PC-3 (cell line): ENCODE measurements around the gene DMD.

Experiments
- EZH2 ChIP-seq: fragments of 300-600 bp; sonication (generic); IDR thresholded peaks from one replicate; pipeline ENCODE4 v1.6.1; 2017; ENCODE audit warnings: antibody characterized with exemption, mild to moderate bottlenecking, low read length; ENCODE audit not compliant: unreplicated experiment
- EZH2phosphoT487 ChIP-seq: fragments of 300-600 bp; sonication (generic); IDR thresholded peaks from 2 replicates; pipeline ENCODE4 v1.6.1; 2018; ENCODE audit warnings: mild to moderate bottlenecking, antibody characterized with exemption, low read length, borderline replicate concordance
- TF ChIP-seq, protein P1 (sequence below): fragments of 300-600 bp; sonication (generic); conservative IDR thresholded peaks from 2 replicates; pipeline ENCODE4 v1.5.1; 2017; ENCODE audit warnings: antibody characterized with exemption, low read depth, mild to moderate bottlenecking, low read length

- no peak for TF ChIP-seq EZH2
- TF ChIP-seq, protein P1, sequence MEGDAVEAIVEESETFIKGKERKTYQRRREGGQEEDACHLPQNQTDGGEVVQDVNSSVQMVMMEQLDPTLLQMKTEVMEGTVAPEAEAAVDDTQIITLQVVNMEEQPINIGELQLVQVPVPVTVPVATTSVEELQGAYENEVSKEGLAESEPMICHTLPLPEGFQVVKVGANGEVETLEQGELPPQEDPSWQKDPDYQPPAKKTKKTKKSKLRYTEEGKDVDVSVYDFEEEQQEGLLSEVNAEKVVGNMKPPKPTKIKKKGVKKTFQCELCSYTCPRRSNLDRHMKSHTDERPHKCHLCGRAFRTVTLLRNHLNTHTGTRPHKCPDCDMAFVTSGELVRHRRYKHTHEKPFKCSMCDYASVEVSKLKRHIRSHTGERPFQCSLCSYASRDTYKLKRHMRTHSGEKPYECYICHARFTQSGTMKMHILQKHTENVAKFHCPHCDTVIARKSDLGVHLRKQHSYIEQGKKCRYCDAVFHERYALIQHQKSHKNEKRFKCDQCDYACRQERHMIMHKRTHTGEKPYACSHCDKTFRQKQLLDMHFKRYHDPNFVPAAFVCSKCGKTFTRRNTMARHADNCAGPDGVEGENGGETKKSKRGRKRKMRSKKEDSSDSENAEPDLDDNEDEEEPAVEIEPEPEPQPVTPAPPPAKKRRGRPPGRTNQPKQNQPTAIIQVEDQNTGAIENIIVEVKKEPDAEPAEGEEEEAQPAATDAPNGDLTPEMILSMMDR = peak; percentile 52
- no peak for TF ChIP-seq EZH2phosphoT487
Observed at GRCh38 chrX:31213941-31214340, 1997.4 kb downstream of the DMD start.
